Gastrocnemius medialis (tissue), 4 donors: ENCODE measurements around the gene SYCE3.

Experiments used
- CTCF ChIP-seq, 5 experiments: fragments of 450-650 bp in 3 of 5; fragments of 200-600 bp in 2 of 5; sonication (generic) in 2 of 5; IDR thresholded peaks in 4 of 5; conservative IDR thresholded peaks in 1 of 5; 1 replicate in 4 of 5; 2 replicates in 1 of 5; pipeline ENCODE4 v1.5.1; 2016 to 2019; ENCODE audit warnings: antibody characterized with exemption in 5 of 5, mild to moderate bottlenecking in 3 of 5, moderate library complexity in 3 of 5
- POLR2A ChIP-seq, 2 donors: fragments of 450-650 bp; IDR thresholded peaks; one replicate each; pipeline ENCODE4 v1.6.1; 2017; ENCODE audit warnings: antibody characterized with exemption in 2 of 2, mild to moderate bottlenecking in 2 of 2, moderate library complexity in 2 of 2

- TF ChIP-seq CTCF (IDR thresholded peaks at IDR 0.05 in 4 of 5, conservative IDR thresholded peaks at IDR 0.05 in 1 of 5) (no peak), POLR2A (IDR thresholded peaks at IDR 0.05) (no peak)
These were observed 34.4 kb upstream of the SYCE3 start for GRCh38 chr22:50597097-50597496.
